GM19452 (cell line): ENCODE data around the gene SLX4.
A peak's percentile ranks its signal among the peaks of the same experiment; 100 is the strongest.
"Not testable (repeated sequence)": the region's sequence is repeated elsewhere in the genome, so short reads cannot be mapped to it uniquely, and the experiment has no call there.

Experiments
- ATAC-seq: cut with Tn5 transposase; IDR thresholded peaks from one replicate; pipeline ENCODE4 v1.9.1; 2021; ENCODE audit not compliant: unreplicated experiment

The SLX4 gene, protein sequence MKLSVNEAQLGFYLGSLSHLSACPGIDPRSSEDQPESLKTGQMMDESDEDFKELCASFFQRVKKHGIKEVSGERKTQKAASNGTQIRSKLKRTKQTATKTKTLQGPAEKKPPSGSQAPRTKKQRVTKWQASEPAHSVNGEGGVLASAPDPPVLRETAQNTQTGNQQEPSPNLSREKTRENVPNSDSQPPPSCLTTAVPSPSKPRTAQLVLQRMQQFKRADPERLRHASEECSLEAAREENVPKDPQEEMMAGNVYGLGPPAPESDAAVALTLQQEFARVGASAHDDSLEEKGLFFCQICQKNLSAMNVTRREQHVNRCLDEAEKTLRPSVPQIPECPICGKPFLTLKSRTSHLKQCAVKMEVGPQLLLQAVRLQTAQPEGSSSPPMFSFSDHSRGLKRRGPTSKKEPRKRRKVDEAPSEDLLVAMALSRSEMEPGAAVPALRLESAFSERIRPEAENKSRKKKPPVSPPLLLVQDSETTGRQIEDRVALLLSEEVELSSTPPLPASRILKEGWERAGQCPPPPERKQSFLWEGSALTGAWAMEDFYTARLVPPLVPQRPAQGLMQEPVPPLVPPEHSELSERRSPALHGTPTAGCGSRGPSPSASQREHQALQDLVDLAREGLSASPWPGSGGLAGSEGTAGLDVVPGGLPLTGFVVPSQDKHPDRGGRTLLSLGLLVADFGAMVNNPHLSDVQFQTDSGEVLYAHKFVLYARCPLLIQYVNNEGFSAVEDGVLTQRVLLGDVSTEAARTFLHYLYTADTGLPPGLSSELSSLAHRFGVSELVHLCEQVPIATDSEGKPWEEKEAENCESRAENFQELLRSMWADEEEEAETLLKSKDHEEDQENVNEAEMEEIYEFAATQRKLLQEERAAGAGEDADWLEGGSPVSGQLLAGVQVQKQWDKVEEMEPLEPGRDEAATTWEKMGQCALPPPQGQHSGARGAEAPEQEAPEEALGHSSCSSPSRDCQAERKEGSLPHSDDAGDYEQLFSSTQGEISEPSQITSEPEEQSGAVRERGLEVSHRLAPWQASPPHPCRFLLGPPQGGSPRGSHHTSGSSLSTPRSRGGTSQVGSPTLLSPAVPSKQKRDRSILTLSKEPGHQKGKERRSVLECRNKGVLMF (N-terminal part only)

DNA sequence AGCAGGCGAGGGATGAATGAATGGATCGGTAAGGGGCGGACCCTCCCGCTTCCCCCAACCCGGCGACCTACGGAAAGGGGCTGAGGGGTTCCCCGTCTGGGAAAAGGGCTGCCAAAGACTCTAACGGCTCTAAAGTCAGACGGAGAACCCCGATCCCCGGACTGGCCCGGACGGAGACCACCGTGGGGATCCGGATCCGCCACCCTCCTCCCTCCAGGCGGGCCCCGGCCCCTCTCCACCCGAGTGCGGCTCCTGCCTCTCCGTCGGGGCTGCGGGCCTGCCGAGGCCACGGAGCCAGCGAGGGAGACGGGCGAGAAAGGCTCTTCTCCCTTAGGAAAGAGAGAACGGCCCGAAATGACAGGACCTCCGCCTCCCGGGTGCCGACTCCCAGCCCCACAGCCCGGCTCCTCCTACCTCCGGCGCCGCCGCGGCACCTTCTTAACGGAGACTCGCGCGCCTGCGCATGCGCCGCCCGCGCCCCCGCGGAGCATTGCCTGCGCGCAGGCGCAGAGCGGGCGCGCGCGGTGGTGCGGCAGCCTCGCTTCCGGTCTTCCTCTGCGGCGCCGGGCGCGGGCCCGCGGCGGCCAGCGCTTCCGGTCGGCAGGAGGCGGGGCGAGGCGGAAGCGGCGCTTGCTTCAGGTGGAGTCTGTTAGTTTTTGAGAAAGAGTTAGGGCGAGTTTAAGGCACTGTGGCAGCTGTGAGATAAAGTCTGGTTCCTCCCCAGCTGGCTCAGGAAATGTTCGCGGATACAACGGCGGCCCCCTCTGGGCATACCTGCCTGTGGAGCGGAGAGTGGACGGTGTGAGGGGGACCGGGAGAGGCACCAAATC lies at the start of gene SLX4:
TSS of gene SLX4 (minus strand) at position 461 of the 830 bp plus-strand sequence. CDS start 2,642 bp downstream, outside the sequence.
- peak; percentile 81 for ATAC-seq

GRCh38 chr16:3659251-3659650 lies 47.8 kb upstream of the SLX4 start:
- no peak for ATAC-seq

DNA sequence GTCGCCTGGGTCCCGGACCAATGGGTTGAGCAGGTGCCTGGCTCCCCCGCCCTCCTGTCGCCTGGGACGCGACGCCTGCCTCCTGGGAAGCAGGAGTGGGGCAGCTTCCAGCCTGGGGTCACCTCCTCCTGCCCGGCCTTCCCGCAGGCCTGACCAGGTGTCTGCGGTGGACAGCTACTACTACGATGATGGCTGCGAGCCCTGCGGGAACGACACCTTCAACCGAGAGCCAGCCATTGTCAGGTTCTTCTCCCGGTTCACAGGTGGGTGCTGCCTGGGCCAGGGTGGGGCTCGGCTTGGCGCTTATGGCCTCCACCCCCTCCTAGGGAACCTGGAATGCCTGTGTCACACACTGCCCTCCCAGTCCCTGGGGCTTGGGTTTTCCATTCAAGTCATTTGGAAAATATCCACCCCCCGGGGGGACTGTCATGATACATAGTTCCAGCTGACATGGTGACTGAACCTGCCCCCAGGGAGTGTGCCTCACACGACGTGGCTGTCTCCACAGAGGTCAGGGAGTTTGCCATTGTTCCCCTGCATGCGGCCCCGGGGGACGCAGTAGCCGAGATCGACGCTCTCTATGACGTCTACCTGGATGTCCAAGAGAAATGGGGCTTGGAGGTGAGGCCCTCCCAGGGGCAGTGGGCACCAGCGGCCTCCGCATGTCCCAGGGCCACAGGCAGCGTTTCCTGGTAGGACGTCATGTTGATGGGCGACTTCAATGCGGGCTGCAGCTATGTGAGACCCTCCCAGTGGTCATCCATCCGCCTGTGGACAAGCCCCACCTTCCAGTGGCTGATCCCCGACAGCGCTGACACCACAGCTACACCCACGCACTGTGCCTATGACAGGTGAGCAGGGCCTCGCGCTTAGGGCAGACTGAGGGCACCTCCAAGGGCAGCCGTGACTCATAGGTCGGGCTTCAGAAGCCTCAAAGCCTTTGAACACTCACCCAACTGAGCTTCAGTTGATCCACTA lies 45.4 kb upstream of the SLX4 start:
- ATAC-seq, result no peak

GRCh38 chr16:3656160-3656490 lies 44.7 kb upstream of the SLX4 start:
- not testable (repeated sequence) for ATAC-seq

DNA sequence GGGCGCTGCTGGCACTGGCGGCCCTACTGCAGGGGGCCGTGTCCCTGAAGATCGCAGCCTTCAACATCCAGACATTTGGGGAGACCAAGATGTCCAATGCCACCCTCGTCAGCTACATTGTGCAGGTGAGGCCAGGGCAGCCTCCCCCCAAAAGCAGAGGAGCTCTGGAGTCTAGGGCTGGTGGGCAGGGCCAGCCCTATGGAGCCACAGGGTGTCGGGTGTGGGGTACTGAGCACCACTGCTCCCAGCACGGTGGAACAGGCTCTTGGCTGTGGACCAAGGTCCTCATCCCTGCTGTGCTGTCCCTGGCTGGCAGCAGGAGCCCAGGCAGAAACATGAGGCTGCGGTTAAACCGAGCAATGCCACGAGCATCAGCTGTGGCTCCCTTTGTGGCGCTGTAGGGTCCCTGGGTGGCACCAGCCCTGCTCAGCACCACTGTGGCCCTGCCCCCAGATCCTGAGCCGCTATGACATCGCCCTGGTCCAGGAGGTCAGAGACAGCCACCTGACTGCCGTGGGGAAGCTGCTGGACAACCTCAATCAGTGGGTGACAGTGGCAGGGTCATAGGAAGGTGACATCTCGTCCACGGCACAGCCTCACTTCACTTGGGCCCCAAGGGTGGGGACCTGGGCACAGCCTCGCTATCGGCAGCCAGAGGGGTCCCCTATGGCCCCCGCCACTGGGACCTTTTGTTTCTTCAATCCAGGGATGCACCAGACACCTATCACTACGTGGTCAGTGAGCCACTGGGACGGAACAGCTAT lies 44.2 kb upstream of the SLX4 start:
- ATAC-seq, result no peak

GRCh38 chr16:3655030-3655395 lies 43.6 kb upstream of the SLX4 start:
- ATAC-seq, result no peak

DNA sequence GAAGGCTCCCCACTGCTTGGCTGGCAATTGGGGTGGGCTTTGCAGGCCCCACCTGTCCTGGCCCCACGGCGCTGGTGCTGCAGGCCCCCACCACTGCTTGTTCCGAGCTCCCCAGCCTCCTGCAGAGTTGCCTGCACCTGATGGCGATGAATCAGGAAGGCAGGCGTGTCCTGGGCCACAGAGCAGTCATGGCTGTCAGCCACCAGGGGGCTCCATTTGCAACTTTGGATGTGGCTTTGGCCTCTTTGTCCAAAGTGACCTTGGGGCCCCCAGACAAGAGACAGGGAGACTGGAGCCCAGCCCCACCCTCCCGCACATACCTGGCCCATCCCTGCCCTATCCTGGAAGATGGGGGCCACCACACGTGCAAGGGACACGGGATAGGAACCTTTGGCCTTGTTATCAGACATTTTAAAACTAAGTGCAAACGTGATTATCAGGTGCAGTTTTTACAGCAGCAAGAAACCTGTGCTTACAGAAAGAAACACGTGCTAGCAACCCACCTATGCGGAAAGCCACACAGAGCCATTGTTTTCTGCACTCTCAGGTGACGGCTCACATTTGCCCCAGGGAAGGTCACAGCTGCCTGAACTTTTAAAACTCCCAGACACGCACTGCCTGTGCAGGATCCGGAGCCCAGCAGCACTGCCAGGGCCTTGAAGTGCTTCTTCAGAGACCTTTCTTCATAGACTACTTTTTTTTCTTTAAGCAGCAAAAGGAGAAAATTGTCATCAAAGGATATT lies 43.0 kb upstream of the SLX4 start, which contains the start of gene DNASE1:
TSS of gene DNASE1 (plus strand) at position 443 of the 743 bp plus-strand sequence. CDS start 683 bp downstream, outside the sequence.
- no peak for ATAC-seq

DNA sequence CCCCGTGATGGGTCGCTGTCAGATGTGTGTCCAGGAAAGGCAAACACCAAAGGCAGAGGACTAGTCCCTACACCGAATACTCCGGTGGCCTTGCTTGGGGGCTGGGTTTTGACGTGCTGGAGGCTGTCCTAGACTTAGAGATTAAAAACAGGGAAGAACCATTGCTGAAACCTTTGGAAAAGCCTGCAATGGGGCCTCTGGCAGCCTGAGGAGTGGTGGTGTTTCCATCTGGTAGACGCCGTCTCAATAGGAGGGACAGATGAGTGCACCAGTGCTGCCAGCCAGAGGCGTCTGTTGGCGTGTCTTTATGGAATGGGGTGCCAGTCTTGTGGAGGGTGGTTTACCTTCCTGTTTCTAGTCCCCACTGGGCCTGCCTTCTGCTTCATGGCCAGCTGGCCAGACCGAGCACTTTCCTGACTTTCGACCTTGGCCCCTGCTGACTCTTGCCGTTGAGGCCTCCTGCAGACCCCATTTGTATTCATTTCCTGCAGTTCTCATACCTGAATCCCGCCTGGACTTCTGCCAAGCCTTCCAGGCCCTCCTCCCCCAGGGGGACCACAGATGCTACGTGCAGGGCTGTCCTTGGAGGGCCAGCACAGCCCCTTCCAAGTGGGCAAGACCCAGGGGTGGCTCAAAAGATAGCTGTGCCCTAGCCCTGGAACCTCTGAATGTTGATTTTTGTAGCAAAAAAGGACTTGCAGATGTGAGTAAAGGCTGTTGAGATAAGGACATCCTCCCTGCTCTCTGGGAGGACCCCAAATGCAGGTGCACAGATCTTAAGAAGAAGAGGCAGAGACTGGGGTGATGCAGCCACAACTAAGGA lies 41.2 kb upstream of the SLX4 start:
- ATAC-seq, result no peak

DNA sequence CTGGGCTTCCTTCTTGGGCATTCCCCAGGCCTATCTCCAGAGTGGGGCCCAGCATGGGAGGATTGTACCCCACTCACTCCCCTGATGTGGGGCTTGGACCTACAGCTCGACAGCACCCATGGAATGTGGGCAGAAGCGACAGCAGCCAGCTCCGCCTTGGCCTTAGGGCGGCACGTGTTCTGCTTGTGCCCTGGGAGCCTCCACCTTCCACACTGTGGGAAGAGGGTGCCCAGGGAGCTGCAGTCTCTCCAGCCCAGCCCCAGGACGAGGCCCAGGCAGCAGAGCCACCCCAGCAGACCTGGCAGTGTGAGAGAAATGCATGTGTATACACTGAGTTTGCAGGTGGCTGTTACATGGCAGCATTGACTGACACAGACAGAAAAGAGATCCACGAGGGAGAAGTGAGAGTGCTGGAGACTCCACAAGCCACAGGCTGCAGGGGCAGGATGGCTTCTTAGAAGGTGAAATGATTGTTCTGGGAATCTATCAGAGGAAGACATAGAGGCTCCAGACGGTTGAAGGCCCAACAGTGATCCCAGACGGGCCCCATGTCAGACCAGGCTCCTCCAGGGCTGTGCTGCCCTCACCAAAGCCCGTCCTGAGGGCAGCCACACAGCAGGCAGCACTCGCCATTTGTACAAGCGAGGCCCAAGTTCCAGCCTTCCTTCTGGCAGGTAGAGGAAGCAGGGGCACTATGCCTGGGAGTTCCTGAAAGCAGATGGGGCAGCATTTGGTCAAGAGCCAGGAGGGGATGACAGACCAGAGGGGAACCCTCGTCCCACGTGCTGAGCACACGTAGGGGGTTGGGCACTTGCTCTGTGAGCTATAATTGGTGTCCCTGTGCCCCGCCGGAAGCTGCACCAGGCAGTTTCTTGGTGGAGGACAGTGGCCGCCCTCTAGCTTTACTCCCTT lies 40.3 kb upstream of the SLX4 start:
- ATAC-seq, result no peak

- no peak for ATAC-seq
Observed at GRCh38 chr16:3650631-3651265, 39.3 kb upstream of the SLX4 start.

DNA sequence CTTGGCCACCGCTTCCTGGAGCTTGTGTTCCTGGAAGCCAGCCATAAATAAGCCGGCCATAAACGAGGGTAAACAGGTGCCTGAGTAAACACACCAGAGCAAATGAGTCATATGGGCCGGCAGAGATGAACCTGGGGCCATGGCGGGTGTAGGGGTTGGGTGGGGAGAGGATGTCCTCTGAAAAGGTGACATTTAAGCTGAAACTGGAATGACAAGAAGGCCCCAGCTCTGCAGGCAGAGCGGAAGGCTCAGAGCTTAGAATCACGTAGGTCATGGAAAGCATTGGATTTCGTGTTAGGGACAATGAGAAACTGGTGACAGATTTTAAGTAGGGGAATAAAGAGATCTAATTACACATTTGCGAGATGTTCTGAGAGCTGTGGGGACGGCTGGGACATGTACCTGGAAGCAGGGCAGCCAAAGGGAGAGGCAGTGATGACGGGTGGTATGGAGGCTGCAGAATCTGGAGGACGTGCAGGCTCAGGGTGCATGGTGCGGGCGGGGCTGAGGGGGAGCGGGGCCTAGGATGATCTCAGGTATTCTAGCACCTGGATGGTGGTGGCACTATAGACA lies 35.0 kb upstream of the SLX4 start:
- no peak for ATAC-seq

DNA sequence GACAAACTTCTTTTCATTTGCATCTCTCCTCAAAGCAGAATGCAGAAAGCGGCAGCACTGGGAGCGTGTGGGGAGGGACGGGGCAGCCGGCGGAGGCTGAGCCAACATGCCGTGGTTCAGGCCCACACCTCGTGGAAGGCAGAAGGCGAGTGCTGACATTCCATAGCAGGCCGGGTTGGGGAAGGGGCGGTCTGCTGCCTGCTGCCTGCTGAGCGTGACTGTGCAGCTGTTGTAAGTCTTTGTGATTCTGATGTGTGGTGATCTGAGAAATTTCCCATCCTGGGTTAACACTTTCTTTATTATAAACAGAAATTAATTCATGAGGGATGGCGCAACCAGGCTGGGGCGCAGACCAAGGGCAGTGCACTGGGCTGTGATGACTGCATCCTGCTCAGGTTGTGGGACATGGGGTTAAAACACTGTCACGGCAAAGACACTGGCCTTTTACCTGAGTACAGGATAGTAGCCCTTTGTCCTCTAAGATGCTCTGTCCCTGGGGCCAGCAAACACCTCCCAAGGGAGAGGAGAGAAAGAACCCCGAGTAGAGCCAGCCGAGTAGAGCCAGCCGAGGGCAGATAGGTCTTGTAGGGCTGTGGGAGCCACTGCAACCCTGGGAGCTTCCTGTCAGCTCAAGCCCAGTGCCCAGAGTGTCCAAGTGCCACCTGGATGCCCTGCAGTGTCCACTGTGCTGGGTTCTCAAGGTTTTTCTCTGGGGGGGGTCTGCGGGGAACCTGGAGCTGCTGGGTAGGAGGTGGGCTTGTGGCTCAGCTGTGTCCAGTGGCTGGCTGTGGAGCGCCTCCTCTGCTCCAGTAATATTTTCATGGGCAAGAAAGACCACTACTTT lies 34.3 kb upstream of the SLX4 start:
- no peak for ATAC-seq

DNA sequence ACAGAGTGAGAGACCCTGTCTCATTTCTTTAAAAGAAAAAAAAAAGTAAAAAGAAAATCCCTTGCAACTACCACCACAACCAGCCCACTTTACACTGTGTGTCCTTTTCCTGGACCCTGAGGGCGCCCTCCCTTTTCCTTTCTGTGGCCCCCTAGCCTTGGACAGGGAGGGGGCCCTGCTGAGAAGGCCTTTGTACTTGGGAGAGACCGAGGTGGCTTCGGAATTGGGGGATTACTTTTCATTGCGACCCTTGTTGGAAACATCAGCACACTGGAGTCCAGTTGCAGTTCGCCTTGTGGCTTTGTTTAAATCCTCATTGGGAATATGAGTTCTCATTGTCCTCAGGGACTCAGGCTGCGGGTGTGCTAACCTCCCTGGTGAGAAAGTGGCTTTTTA lies 33.7 kb upstream of the SLX4 start:
- ATAC-seq, result no peak

DNA sequence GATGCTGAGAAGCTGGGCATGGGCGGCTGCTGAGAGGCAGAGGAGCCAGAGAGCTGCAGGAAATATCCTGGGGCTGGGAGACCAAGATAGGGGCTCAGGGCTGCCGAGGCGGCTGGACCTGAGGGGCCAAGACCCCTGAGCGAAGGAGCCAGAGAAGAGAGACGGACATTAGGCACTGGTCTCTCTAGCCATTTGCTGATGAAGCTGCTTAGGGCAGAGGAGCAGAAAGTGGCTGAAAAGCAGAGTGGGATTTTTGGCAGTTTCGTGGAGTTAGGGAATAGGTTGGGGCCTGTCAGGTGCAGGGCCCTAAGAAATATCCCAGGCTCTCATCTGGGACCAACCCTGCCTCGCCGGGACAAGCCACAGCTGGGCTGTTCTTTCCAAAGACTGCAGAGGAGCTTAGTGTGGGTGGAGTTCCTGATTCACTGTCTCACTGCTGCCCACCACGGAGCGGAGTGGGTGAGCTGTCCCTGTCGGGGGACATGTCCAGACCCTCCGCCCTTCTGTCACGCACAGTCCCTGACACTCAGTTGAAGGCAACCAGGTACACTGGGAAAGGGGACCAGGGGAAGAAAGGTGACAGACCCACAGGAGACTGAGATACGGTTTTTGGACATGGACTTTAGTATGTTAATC lies 31.8 kb upstream of the SLX4 start:
- ATAC-seq, result no peak
